ENCODE measurements around the gene ZSCAN12. TPM values are rescaled to one million over a fixed set of nuclear protein-coding genes. Genes with fewer than 3 reads are reported as not detected.

The ZSCAN12 gene
- total RNA-seq, 6 donors from 2014 or later: 2.6 to 10.5 (median 5.3) TPM

DNA sequence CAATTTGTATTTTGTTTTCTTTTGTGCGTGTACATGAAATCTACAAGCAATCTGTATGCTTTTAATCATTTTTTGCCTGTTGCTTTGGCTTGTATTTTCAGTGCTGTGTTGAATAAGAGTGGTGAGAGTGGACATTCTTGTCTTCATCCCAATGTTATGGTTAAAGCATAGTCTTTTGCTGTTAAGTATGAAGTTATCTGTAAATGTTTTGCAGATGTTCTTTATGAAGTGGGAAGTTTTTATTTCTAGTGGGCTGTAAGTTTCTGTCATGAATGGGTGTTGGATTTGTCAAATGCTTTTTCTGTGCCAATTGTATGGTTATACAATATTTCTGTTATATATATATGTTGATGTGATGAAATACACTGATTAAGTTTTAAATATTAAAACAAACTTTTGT is 25.6 kb downstream of the ZSCAN12 start:
- Histone ChIP-seq H3K27me3 (no peaks in the 10 kb centered on the region), H3K36me3 (peaks cover 0 to 14% (median 0%) of the 10 kb centered on the region in 4 donors), H3K4me3 (no peak overlapping the region), H3K27ac (no peak overlapping the region), H3K9me3 (no peaks in the 10 kb centered on the region), H3K4me1 (no peaks in the 10 kb centered on the region)
- 94 to 95% methylated on average over 1 of the region's 1 CpG for WGBS, 2 donors
- DNase-seq: no peak
- no peak for TF ChIP-seq POLR2AphosphoS5 (IDR thresholded peaks at IDR 0.05)
- TF ChIP-seq, protein P1, sequence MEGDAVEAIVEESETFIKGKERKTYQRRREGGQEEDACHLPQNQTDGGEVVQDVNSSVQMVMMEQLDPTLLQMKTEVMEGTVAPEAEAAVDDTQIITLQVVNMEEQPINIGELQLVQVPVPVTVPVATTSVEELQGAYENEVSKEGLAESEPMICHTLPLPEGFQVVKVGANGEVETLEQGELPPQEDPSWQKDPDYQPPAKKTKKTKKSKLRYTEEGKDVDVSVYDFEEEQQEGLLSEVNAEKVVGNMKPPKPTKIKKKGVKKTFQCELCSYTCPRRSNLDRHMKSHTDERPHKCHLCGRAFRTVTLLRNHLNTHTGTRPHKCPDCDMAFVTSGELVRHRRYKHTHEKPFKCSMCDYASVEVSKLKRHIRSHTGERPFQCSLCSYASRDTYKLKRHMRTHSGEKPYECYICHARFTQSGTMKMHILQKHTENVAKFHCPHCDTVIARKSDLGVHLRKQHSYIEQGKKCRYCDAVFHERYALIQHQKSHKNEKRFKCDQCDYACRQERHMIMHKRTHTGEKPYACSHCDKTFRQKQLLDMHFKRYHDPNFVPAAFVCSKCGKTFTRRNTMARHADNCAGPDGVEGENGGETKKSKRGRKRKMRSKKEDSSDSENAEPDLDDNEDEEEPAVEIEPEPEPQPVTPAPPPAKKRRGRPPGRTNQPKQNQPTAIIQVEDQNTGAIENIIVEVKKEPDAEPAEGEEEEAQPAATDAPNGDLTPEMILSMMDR (IDR thresholded peaks at IDR 0.05): no peak
- TF ChIP-seq POLR2A (IDR thresholded peaks at IDR 0.05): no peak
- no peak for TF ChIP-seq EP300 (IDR thresholded peaks at IDR 0.05)
- no peak for ATAC-seq (ENCODE audit: low FRiP score in 2 of 2)

DNA sequence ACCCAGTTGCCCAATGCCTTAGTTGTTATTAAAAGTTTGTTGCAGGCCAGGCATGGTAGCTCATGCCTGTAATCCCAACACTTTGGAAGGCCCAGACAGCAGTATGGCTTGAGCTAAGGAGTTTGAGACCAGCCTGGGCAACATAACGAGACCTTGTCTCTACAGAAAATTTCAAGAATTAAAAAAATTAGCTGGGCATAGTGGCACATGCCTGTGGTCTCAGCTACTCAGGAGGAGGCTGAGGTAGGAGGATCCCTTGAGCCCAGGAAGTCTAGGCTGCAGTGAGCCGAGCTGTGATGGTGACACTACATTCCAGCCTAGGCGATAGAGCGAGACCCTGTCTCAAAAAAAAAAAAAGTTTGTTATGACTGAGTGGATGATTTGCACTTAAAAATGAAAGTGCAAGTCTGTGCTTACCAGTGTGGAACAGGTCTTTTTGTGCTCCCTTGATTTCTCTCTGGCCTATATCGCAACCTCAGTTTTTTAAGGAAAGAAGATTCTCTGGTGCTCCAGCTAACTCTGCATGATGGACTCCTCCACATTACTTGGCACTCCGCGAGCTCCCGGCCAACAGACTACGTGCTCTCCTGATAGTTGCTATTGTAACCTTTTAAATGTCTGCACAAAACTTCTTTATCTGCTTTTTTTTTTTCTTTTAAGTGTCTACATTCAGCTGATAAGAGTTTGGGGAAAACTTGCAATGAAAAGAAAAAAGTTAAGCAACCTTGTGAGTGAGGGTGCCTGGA is 27.7 kb downstream of the ZSCAN12 start:
- Histone ChIP-seq H3K4me1 (no peaks in the 10 kb centered on the region), H3K9me3 (no peaks in the 10 kb centered on the region), H3K27ac (no peak overlapping the region), H3K36me3 (peaks cover 0 to 7% (median 0%) of the 10 kb centered on the region in 4 donors), H3K27me3 (no peaks in the 10 kb centered on the region), H3K4me3 (no peak overlapping the region)
- TF ChIP-seq EP300 (IDR thresholded peaks at IDR 0.05) (no peak), POLR2AphosphoS5 (IDR thresholded peaks at IDR 0.05) (no peak), POLR2A (IDR thresholded peaks at IDR 0.05) (no peak)
- TF ChIP-seq, protein P1 (IDR thresholded peaks at IDR 0.05): no peak
- 86 to 89% methylated on average over 9 of the region's 9 CpGs for WGBS, 2 donors
- DNase-seq (no peak), ATAC-seq (ENCODE audit: low FRiP score in 2 of 2) (no peak)

DNA sequence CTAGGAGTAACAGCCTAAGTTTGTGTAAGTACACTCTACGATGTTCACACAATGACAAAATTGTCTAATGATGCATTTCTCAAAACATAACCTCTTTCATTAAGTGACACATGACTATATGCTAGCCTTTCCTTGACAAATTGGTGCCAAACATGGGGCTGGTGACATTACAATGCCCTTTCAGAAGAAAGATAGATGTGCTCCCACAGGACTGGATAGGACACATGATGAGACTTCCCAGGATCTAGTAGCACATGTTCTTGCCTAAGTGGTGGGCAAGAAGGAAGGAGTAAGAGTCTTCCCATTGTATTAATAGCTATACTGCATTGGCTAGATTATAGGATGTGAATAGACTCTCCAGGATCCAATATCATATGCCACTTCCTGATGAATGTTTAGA is 28.3 kb downstream of the ZSCAN12 start:
- Histone ChIP-seq H3K36me3 (peaks cover 0 to 12% (median 1%) of the 10 kb centered on the region in 4 donors), H3K9me3 (no peaks in the 10 kb centered on the region), H3K4me1 (no peaks in the 10 kb centered on the region), H3K27me3 (no peaks in the 10 kb centered on the region), H3K4me3 (no peak overlapping the region), H3K27ac (no peak overlapping the region)
- WGBS, 2 donors: 93 to 100% methylated on average over 1 of the region's 1 CpG
- TF ChIP-seq, protein P1 (IDR thresholded peaks at IDR 0.05): no peak
- TF ChIP-seq EP300 (IDR thresholded peaks at IDR 0.05) (no peak), POLR2A (IDR thresholded peaks at IDR 0.05) (no peak), POLR2AphosphoS5 (IDR thresholded peaks at IDR 0.05) (no peak)
- DNase-seq (no peak), ATAC-seq (ENCODE audit: low FRiP score in 2 of 2) (no peak)

DNA sequence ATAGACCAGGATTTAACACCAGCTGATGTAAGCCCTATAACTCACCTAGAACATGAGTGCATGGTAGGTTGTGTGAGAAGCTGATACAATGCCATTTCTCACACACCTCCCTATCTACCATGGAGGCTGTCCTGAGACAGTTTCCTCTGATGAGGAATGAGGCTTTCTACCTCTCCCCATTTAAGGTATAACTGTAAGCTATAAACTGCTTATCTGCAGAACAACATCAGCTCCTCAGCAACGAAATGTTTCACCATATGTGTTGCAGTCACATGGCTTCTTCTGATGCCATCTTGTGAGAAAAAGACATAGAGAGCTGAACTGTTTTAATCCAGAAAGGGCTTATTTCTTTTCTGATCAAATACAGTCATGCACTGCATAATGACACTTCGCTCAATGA is 29.1 kb downstream of the ZSCAN12 start:
- WGBS, 2 donors: 80 to 87% methylated on average over 2 of the region's 2 CpGs

More for the DNA sequence above, 29.1 kb downstream of the ZSCAN12 start:
- H3K27ac ChIP-seq: no peak overlapping the region
- no peaks in the 10 kb centered on the region for H3K4me1 ChIP-seq
- ATAC-seq (ENCODE audit: low FRiP score in 2 of 2) (no peak), DNase-seq (no peak)
- no peak for TF ChIP-seq POLR2AphosphoS5 (IDR thresholded peaks at IDR 0.05)
- no peak for TF ChIP-seq EP300 (IDR thresholded peaks at IDR 0.05)
- TF ChIP-seq POLR2A (IDR thresholded peaks at IDR 0.05): no peak
- TF ChIP-seq, protein P1 (IDR thresholded peaks at IDR 0.05): no peak
- no peaks in the 10 kb centered on the region for H3K27me3 ChIP-seq
- peaks cover 4 to 20% (median 8%) of the 10 kb centered on the region in 4 donors for H3K36me3 ChIP-seq
- H3K4me3 ChIP-seq: no peak overlapping the region
- no peaks in the 10 kb centered on the region for H3K9me3 ChIP-seq

All from upper lobe of left lung (tissue), 6 donors.